ENCODE data around the gene KREMEN1. TPM values are rescaled to one million over a fixed set of nuclear protein-coding genes. Genes with fewer than 3 reads are reported as not detected.
"Not testable (repeated sequence)": the region's sequence is repeated elsewhere in the genome, so short reads cannot be mapped to it uniquely, and the experiment has no call there.

KREMEN1 gene
- polyA plus RNA-seq, 1 donor, result 26.3 TPM

DNA sequence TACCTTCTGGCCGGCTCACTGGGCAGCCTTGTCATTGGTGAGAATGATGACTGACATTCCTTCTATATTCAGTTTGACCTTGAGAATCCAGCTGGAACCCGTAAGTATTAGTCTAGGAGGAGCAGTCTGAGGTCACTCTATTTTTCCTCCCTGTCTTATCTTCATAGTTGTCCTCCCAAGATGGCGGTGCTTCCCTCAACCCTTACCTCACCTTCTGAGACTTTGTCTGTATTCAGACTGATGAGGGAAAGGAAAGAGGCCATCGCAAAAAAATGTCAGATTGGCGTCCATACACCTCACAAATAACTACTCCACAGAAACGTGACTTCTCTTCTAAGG, 6.0 kb downstream of the KREMEN1 start:
- H3K27me3 ChIP-seq (ENCODE audit: control insufficient read depth, insufficient read depth, low read length), result no peaks in the 10 kb centered on the region
- H3K9me3 ChIP-seq (ENCODE audit: control insufficient read depth, low read depth, low read length), result no peaks in the 10 kb centered on the region
- H3K36me3 ChIP-seq (ENCODE audit: control insufficient read depth, insufficient read depth, low read length), result peaks cover 6% of the 10 kb centered on the region
- DNase-seq, result no peak
- no peak overlapping the region for H3K27ac ChIP-seq (ENCODE audit: low read length)
- 80% methylated on average over 1 of the region's 6 CpGs for WGBS (ENCODE audit: insufficient coverage, low lambda C conversion rate)
- H3K4me1 ChIP-seq (ENCODE audit: control insufficient read depth, insufficient read depth, low read length), result peaks cover 10% of the 10 kb centered on the region
- no peak overlapping the region for H3K4me3 ChIP-seq (ENCODE audit: low read length)

GRCh38 chr22:29079218-29079901, 6.5 kb downstream of the KREMEN1 start:
- Histone ChIP-seq H3K4me3 (ENCODE audit: low read length) (no peak overlapping the region), H3K27me3 (ENCODE audit: control insufficient read depth, insufficient read depth, low read length) (no peaks in the 10 kb centered on the region), H3K9me3 (ENCODE audit: control insufficient read depth, low read depth, low read length) (no peaks in the 10 kb centered on the region), H3K36me3 (ENCODE audit: control insufficient read depth, insufficient read depth, low read length) (peaks cover 6% of the 10 kb centered on the region), H3K4me1 (ENCODE audit: control insufficient read depth, insufficient read depth, low read length) (peaks cover 6% of the 10 kb centered on the region), H3K27ac (ENCODE audit: low read length) (no peak overlapping the region)
- 83% methylated on average over 1 of the region's 8 CpGs for WGBS (ENCODE audit: insufficient coverage, low lambda C conversion rate)
- no peak for DNase-seq

DNA sequence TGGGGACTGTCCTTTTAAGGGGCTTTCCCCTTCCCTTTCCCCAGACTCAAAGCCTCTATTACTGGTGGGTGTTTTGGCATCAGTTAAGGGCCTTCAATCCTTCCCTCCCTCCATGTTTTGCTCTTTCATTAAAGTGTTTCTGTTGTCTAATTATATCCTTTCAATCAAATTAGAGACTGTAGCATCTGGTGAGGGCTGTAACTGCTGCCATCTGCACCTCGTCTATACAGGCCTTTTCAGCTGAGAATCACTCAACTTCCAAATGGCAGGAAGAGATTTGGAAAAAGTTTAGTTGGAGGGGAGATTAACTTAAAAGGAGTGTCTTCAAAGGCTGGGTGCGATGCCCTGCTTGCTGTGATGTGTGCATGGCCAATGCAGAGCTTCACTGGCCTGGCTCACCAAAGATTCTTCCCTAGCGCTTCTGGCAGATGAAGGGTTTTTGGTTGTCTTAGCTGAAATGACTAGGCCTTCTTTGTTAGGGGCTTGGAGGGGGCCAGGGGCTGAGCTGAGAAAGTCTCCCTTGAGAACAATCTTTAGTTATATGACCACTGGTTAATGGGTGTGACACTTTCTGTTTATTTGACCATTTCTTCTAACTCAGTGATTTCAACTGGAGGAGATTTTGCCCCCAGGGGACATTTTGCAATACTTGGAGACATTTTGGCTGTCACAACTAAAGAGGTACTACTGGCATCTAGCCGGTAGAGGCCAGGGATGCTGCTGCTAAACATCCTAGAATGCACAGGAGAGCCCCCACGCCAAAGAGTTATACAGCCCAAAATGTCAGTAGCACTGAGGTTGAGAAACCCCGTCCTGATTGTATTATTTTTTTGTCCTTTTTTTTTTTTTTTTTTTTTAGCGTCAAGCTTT, 7.5 kb downstream of the KREMEN1 start:
- no peak for DNase-seq
- Histone ChIP-seq H3K9me3 (ENCODE audit: control insufficient read depth, low read depth, low read length) (no peaks in the 10 kb centered on the region), H3K27ac (ENCODE audit: low read length) (no peak overlapping the region), H3K27me3 (ENCODE audit: control insufficient read depth, insufficient read depth, low read length) (no peaks in the 10 kb centered on the region), H3K36me3 (ENCODE audit: control insufficient read depth, insufficient read depth, low read length) (peaks cover 6% of the 10 kb centered on the region), H3K4me3 (ENCODE audit: low read length) (no peak overlapping the region), H3K4me1 (ENCODE audit: control insufficient read depth, insufficient read depth, low read length) (peaks cover 6% of the 10 kb centered on the region)
- WGBS (ENCODE audit: insufficient coverage, low lambda C conversion rate), result 88% methylated on average over 1 of the region's 7 CpGs

DNA sequence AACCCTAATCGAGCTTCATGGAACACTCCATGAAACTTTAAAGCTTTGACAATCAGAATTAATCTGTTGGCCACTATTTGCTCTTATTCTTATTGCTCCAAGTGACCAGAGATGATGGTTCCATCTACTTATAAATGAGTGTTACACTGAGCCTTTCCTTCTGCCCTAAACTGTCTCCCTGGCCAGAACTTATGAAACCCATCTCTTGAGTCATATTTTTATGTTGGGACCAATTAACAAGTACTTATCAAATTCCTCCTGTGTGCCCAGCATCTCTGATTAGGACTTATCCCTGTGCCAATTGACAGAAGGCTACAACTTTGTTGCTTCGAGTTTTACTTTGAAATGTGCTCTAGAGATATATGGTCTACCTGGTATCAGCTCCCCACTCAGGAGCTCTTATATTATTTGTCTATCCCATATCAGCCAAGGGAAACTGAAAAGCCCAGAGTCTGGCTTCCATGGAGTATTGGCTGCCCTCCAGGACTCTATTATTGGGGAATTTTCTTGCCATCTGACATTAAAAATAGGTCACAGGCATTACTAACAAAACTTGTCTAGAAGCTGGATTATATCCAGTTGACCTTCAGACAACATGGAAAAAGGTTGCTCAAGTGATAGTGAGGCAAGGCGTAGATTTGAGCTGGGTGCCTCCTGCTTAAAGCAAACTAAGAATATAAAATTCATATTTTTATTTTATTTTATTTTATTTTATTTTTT, 8.8 kb downstream of the KREMEN1 start:
- no peak overlapping the region for H3K27ac ChIP-seq (ENCODE audit: low read length)
- no CpG with 5 or more reads among the region's 3 CpGs for WGBS (ENCODE audit: insufficient coverage, low lambda C conversion rate)

DNA sequence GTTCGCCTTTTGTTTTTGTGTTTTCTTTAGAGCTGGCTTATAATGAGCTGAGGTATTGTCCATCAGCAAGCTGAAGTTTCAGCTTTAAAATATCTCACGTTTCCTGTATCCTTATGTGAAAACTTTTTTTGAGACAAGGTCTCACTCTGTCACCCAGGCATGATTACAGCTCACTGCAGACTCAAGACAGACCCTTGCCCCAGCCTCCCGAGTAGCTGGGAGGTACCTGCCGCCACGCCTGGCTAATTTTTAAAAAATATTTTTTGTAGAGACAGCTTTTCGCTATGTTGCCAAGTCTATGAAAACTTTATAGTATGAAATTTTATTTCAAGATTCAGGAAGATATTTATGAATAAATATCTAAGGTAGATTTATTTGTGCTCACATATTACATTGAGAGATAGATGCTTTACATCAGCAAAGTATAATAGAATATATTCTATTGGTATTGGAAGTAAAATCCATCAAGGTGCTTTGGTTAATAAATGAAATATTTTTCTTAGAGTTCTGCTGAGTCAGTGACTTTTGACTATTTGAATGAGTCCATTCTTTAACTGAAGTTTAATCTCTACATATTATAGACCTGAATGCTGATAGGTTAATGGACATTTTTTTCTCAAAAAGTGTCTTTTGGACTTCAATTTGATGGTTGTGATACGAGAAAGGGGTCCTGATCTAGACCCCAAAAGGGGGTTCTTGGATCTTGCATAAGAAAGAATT, 10.2 kb downstream of the KREMEN1 start:
- H3K9me3 ChIP-seq (ENCODE audit: control insufficient read depth, low read depth, low read length), result no peaks in the 10 kb centered on the region
- H3K36me3 ChIP-seq (ENCODE audit: control insufficient read depth, insufficient read depth, low read length), result peaks cover 6% of the 10 kb centered on the region
- H3K4me1 ChIP-seq (ENCODE audit: control insufficient read depth, insufficient read depth, low read length), result no peaks in the 10 kb centered on the region
- no peaks in the 10 kb centered on the region for H3K27me3 ChIP-seq (ENCODE audit: control insufficient read depth, insufficient read depth, low read length)
- WGBS (ENCODE audit: insufficient coverage, low lambda C conversion rate), result 69% methylated on average over 3 of the region's 7 CpGs
- H3K4me3 ChIP-seq (ENCODE audit: low read length), result no peak overlapping the region
- H3K27ac ChIP-seq (ENCODE audit: low read length), result no peak overlapping the region
- DNase-seq, result no peak

More for the DNA sequence above, 8.8 kb downstream of the KREMEN1 start:
- Histone ChIP-seq H3K9me3 (ENCODE audit: control insufficient read depth, low read depth, low read length) (no peaks in the 10 kb centered on the region), H3K36me3 (ENCODE audit: control insufficient read depth, insufficient read depth, low read length) (peaks cover 6% of the 10 kb centered on the region), H3K4me1 (ENCODE audit: control insufficient read depth, insufficient read depth, low read length) (no peaks in the 10 kb centered on the region), H3K27me3 (ENCODE audit: control insufficient read depth, insufficient read depth, low read length) (no peaks in the 10 kb centered on the region), H3K4me3 (ENCODE audit: low read length) (no peak overlapping the region)
- no peak for DNase-seq

DNA sequence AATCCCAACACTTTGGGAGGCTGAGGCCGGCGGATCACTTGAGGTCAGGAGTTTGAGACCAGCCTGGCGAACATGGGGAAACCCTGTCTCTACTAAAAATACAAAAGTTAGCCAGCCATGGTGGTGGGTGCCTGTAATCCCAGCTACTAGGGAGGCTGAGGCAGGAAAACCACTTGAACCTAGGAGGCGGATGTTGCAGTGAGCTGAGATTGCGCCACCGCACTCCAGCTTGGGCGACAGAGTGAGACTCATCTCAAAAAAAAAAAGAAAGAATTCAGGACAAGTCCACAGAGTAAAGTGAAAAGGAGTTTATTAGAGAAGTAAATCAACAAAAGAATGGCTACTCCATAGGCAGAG, 10.7 kb downstream of the KREMEN1 start:
- not testable (repeated sequence) for H3K4me3 ChIP-seq (ENCODE audit: low read length); H3K27ac ChIP-seq (ENCODE audit: low read length); H3K9me3 ChIP-seq (ENCODE audit: control insufficient read depth, low read depth, low read length); H3K27me3 ChIP-seq (ENCODE audit: control insufficient read depth, insufficient read depth, low read length); DNase-seq; H3K36me3 ChIP-seq (ENCODE audit: control insufficient read depth, insufficient read depth, low read length); H3K4me1 ChIP-seq (ENCODE audit: control insufficient read depth, insufficient read depth, low read length)
- WGBS (ENCODE audit: insufficient coverage, low lambda C conversion rate), result no CpG with 5 or more reads among the region's 7 CpGs

DNA sequence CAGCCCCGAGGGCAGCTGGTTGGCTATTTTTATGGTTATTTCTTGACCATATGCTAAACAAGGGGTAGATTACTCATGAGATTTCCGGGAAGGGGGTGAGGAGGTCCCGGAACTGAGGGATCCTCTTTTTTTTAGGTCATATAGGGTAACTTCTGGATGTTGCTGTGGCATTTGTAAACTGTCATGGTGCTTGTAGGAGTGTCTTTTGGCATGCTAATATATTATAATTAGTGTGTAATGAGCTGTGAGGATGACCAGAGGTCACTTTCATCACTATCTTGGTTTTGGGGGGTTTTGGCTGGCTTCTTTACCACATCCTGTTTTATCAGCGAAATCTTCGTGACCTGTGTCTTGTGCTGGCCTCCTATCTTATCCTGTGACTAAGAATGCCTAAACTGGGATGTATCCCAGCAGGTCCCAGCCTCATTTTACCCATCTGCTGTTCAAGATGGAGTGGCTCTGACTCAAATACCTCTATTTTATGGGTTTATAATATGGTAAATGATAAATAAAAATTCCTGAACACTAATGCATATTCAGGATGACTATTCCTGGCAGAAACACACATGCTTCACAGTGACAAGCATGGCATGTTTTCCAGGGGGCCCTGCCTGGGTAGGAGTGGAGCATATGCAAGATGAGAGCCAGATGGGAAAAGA, 11.2 kb downstream of the KREMEN1 start:
- DNase-seq, result no peak
- no peak overlapping the region for H3K27ac ChIP-seq (ENCODE audit: low read length)
- peaks cover 3% of the 10 kb centered on the region for H3K36me3 ChIP-seq (ENCODE audit: control insufficient read depth, insufficient read depth, low read length)
- H3K4me1 ChIP-seq (ENCODE audit: control insufficient read depth, insufficient read depth, low read length), result no peaks in the 10 kb centered on the region
- WGBS (ENCODE audit: insufficient coverage, low lambda C conversion rate), result no CpG with 5 or more reads among the region's 5 CpGs
- no peak overlapping the region for H3K4me3 ChIP-seq (ENCODE audit: low read length)
- H3K9me3 ChIP-seq (ENCODE audit: control insufficient read depth, low read depth, low read length), result no peaks in the 10 kb centered on the region
- H3K27me3 ChIP-seq (ENCODE audit: control insufficient read depth, insufficient read depth, low read length), result no peaks in the 10 kb centered on the region

- Histone ChIP-seq H3K36me3 (ENCODE audit: control insufficient read depth, insufficient read depth, low read length) (no peaks in the 10 kb centered on the region), H3K9me3 (ENCODE audit: control insufficient read depth, low read depth, low read length) (no peaks in the 10 kb centered on the region), H3K4me1 (ENCODE audit: control insufficient read depth, insufficient read depth, low read length) (no peaks in the 10 kb centered on the region), H3K27ac (ENCODE audit: low read length) (no peak overlapping the region), H3K4me3 (ENCODE audit: low read length) (no peak overlapping the region), H3K27me3 (ENCODE audit: control insufficient read depth, insufficient read depth, low read length) (no peaks in the 10 kb centered on the region)
- whole genome bisulfite sequencing (ENCODE audit: insufficient coverage, low lambda C conversion rate), result 100% methylated on average over 1 of the region's 2 CpGs
- no peak for DNase-seq
Observed at GRCh38 chr22:29087012-29087411, 14.2 kb downstream of the KREMEN1 start.

- Histone ChIP-seq H3K27me3 (ENCODE audit: control insufficient read depth, insufficient read depth, low read length) (no peaks in the 10 kb centered on the region), H3K9me3 (ENCODE audit: control insufficient read depth, low read depth, low read length) (no peaks in the 10 kb centered on the region), H3K4me1 (ENCODE audit: control insufficient read depth, insufficient read depth, low read length) (no peaks in the 10 kb centered on the region), H3K27ac (ENCODE audit: low read length) (no peak overlapping the region), H3K4me3 (ENCODE audit: low read length) (no peak overlapping the region), H3K36me3 (ENCODE audit: control insufficient read depth, insufficient read depth, low read length) (no peaks in the 10 kb centered on the region)
- DNase-seq, result no peak
- WGBS (ENCODE audit: insufficient coverage, low lambda C conversion rate), result 100% methylated on average over 1 of the region's 3 CpGs
Observed at GRCh38 chr22:29088809-29089208, 16.0 kb downstream of the KREMEN1 start.

DNA sequence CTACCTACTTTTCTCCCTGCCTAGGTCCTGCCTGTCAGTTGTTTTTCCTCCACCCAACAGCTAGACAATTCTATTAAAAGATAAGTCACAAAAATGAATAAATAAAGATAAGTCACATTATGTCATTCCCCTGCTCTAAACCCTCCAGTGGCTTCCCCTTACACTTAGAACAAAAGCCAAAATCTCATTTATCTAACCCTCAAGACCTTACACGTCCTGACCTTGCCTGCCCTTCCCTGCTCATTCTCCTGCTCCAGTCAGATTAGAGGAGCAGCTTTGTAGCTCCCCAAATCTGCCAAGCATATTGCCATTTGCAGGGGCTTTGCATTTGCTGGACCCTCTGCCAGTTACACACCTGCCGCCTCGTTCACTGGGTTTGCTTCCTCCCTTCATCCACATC, 16.7 kb downstream of the KREMEN1 start:
- no peak for DNase-seq
- Histone ChIP-seq H3K9me3 (ENCODE audit: control insufficient read depth, low read depth, low read length) (no peaks in the 10 kb centered on the region), H3K27me3 (ENCODE audit: control insufficient read depth, insufficient read depth, low read length) (no peaks in the 10 kb centered on the region), H3K4me1 (ENCODE audit: control insufficient read depth, insufficient read depth, low read length) (no peaks in the 10 kb centered on the region), H3K36me3 (ENCODE audit: control insufficient read depth, insufficient read depth, low read length) (no peaks in the 10 kb centered on the region), H3K27ac (ENCODE audit: low read length) (no peak overlapping the region), H3K4me3 (ENCODE audit: low read length) (no peak overlapping the region)
- 80% methylated on average over 2 of the region's 3 CpGs for WGBS (ENCODE audit: insufficient coverage, low lambda C conversion rate)
